Suprapubic skin (tissue), 4 donors: ENCODE results near the gene EMID1. TPM values are rescaled to one million over a fixed set of nuclear protein-coding genes. Genes with fewer than 3 reads are reported as not detected.

Experiments
- DNase-seq, 2 donors: peaks; one replicate each; pipeline ENCODE4 v3.0.0-alpha.2; 2019; ENCODE audit warnings: low spot score in 2 of 2
- H3K27ac ChIP-seq: fragments of 200-600 bp; sonication (generic); one replicate; pipeline ENCODE4 v1.5.1; 2019
- H3K27me3 ChIP-seq: fragments of 200-600 bp; sonication (generic); one replicate; pipeline ENCODE4 v1.5.1; 2019
- H3K36me3 ChIP-seq: fragments of 200-600 bp; sonication (generic); one replicate; pipeline ENCODE4 v1.5.1; 2019
- H3K4me1 ChIP-seq: fragments of 200-600 bp; sonication (generic); one replicate; pipeline ENCODE4 v1.5.1; 2019
- H3K4me3 ChIP-seq: fragments of 200-600 bp; sonication (generic); one replicate; pipeline ENCODE4 v1.5.1; 2019; ENCODE audit warnings: mild to moderate bottlenecking
- H3K9me3 ChIP-seq: fragments of 200-600 bp; sonication (generic); one replicate; pipeline ENCODE4 v1.5.1; 2019
- EP300 ChIP-seq: sonication (generic); formaldehyde crosslinking; IDR thresholded peaks from one replicate; pipeline ENCODE4 v1.6.1; 2017; ENCODE audit warnings: antibody characterized with exemption
- POLR2A ChIP-seq, 2 donors: fragments of 450-650 bp; IDR thresholded peaks; one replicate each; pipeline ENCODE4 v1.6.1; 2017; ENCODE audit warnings: antibody characterized with exemption in 2 of 2, mild to moderate bottlenecking in 2 of 2, moderate library complexity in 2 of 2
- POLR2AphosphoS5 ChIP-seq, 3 donors: sonication (generic); formaldehyde crosslinking; IDR thresholded peaks; one replicate each; pipeline ENCODE4 v1.6.1; 2017; ENCODE audit warnings: antibody characterized with exemption in 3 of 3
- WGBS: methylation state at CpG from one replicate; pipeline ENCODE4 v1.1.5; 2018; 5-methylcytosine and 5-hydroxymethylcytosine counted together
- total RNA-seq, 4 donors: library from RNA; depleted of rRNA; stranded (reverse); fragments of >200 nt; gene quantifications; one replicate each; pipeline ENCODE4 v1.1.0, GENCODE V29; 2016
- TF ChIP-seq, protein P1 (sequence below), 2 donors: fragments of 200-600 bp in 1 of 2; fragments of 450-650 bp in 1 of 2; sonication (generic) in 1 of 2; IDR thresholded peaks; one replicate each; pipeline ENCODE4 v1.5.1; 2016 to 2019; ENCODE audit warnings: antibody characterized with exemption in 2 of 2, mild to moderate bottlenecking in 1 of 2, moderate library complexity in 1 of 2

The EMID1 gene
- total RNA-seq, 4 donors from 2014 or later = 1.6 to 7.4 (median 2.9) TPM

DNA sequence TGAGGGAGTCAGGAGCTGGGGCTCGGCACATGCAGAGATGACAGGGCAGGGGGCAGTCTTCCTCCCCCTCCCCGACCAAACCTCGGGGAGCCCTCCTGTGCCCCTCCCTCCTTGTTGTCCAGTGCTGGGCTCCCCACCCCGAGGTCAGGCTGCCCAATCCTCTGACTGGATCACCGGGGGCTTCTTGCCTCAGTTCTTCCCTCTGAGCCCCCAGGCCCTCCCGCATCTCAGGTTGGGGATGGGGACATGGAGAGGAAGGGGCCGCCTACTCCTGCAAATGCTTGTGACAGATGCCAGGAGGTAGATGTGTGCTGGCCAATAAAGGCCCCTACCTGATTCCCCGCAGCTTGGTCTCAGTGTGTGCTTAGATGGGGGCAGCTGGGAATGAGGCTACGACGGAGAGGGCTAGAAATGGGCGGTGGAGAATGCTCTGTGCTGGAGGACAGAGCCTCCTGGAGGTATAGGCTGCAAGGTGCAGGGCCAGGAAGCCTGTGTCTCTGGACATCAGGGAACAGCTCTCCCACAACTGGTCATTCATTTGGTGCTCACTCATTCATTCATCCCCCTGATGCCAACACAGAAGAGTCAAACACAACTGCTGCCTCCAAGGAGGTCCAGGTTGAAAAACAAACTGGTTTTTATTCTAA is 53.7 kb downstream of the EMID1 start:
- no peak for DNase-seq
- Histone ChIP-seq H3K9me3 (no peaks in the 10 kb centered on the region), H3K36me3 (peaks cover 31% of the 10 kb centered on the region), H3K27ac (no peak overlapping the region), H3K4me1 (no peaks in the 10 kb centered on the region), H3K27me3 (no peaks in the 10 kb centered on the region), H3K4me3 (no peak overlapping the region)
- WGBS = 84% methylated on average over 11 of the region's 11 CpGs
- TF ChIP-seq POLR2A (IDR thresholded peaks at IDR 0.05) (no peak), POLR2AphosphoS5 (IDR thresholded peaks at IDR 0.05) (no peak), EP300 (no peak)
- TF ChIP-seq, protein P1, sequence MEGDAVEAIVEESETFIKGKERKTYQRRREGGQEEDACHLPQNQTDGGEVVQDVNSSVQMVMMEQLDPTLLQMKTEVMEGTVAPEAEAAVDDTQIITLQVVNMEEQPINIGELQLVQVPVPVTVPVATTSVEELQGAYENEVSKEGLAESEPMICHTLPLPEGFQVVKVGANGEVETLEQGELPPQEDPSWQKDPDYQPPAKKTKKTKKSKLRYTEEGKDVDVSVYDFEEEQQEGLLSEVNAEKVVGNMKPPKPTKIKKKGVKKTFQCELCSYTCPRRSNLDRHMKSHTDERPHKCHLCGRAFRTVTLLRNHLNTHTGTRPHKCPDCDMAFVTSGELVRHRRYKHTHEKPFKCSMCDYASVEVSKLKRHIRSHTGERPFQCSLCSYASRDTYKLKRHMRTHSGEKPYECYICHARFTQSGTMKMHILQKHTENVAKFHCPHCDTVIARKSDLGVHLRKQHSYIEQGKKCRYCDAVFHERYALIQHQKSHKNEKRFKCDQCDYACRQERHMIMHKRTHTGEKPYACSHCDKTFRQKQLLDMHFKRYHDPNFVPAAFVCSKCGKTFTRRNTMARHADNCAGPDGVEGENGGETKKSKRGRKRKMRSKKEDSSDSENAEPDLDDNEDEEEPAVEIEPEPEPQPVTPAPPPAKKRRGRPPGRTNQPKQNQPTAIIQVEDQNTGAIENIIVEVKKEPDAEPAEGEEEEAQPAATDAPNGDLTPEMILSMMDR (IDR thresholded peaks at IDR 0.05) = no peak

DNA sequence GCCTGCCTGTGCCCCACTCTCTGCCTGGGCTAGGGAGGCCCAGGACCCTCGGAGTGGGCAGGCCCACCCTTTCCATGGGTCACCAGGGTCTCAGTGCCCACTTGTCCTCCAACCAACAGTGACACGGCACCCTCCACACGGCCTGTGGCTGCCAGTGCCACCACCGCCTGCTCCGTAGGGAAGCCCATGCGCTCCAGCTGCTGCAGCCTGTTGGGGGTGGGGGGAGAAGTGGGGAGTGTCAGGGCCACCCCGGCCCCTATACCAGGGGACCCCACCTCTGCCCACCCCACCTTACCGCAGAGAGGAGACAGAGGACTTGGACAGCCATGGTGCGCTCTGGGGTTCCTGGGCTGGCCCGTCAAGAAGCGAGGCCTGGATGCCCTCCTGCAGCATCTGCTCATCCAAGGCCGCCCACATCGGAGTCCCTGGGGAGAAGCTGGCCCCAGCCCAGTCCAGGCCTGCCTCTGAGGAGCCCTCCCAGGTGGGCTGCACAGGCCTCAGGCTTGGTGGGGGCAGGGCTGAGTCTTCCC is 54.4 kb downstream of the EMID1 start:
- TF ChIP-seq, protein P1 (IDR thresholded peaks at IDR 0.05) = no peak
- no peak for TF ChIP-seq POLR2AphosphoS5 (IDR thresholded peaks at IDR 0.05)
- no peak for TF ChIP-seq EP300
- TF ChIP-seq POLR2A (IDR thresholded peaks at IDR 0.05) = no peak
- Histone ChIP-seq H3K27ac (no peak overlapping the region), H3K27me3 (no peaks in the 10 kb centered on the region), H3K4me1 (no peaks in the 10 kb centered on the region), H3K9me3 (no peaks in the 10 kb centered on the region), H3K4me3 (no peak overlapping the region), H3K36me3 (peaks cover 38% of the 10 kb centered on the region)
- WGBS = 94% methylated on average over 10 of the region's 13 CpGs
- no peak for DNase-seq

DNA sequence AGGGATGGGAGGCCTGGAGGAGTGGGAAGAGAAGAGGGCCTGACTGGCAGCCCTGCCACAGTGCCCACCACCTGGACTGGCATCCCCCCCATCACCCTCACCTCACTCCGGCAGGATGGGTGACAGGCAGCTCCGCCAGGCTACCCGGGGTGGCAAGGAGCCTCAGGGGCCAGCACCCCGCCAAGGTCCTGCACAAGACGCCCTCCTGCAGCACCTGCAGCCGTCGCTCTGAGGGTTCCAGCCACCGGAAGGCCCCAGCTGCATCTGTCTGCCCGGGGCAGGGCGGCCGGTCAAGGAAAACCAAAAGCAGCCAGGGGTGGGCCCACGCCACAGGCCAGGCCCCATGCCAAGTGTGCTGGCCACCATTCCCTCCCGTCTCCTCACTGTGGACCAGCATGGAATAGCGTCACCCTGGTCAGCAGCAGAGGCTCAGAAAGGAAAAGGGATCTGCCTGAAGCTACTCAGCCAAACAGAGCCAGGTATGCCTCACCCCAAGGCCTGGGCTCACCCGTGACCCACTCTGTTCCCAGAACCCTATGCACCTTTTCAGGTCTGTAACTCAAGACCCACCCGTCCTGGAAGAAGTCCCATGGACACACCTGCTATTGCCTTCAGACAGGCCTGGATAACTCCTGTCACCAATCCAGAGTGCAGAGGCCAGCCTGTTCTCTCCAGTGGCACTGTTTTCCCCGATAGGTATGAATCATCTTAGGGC is 55.1 kb downstream of the EMID1 start:
- WGBS = 84% methylated on average over 5 of the region's 17 CpGs

DNA sequence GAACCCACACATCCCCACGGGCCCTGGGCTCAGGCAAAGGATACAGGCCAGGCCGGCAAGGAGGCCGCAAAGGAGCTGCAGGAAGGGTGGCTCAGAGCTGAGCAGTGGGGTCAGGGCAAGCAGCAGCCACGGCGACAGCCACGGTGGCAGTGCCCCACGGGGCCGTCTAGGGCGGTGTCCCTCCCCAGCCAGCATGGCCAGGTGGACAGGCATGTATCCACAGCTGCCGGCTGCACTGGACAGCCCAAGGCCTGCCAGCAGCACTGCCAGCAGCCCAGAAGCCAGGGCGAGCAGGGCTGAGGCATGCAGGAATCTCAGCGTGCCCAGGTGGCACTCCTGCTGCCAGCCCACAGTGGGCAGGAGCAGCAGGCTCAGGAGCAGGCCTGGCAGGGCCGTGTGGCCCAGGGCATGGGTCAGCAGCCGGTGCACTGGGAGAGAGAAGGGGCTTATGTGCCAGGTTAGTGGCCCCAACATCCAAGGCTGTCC is 58.1 kb downstream of the EMID1 start:
- Histone ChIP-seq H3K27ac (no peak overlapping the region), H3K27me3 (no peaks in the 10 kb centered on the region), H3K4me1 (peaks cover 18% of the 10 kb centered on the region), H3K4me3 (no peak overlapping the region), H3K9me3 (no peaks in the 10 kb centered on the region), H3K36me3 (peaks cover 41% of the 10 kb centered on the region)
- no peak for DNase-seq
- WGBS = no CpG with 5 or more reads among the region's 14 CpGs
- TF ChIP-seq POLR2AphosphoS5 (IDR thresholded peaks at IDR 0.05) (no peak), POLR2A (IDR thresholded peaks at IDR 0.05) (no peak), EP300 (no peak)
- TF ChIP-seq, protein P1 (IDR thresholded peaks at IDR 0.05) = no peak

More for the DNA sequence above, 55.1 kb downstream of the EMID1 start:
- no peak for DNase-seq
- Histone ChIP-seq H3K9me3 (no peaks in the 10 kb centered on the region), H3K4me1 (peaks cover 2% of the 10 kb centered on the region), H3K27ac (no peak overlapping the region), H3K36me3 (peaks cover 41% of the 10 kb centered on the region), H3K27me3 (no peaks in the 10 kb centered on the region), H3K4me3 (no peak overlapping the region)
- TF ChIP-seq EP300 = no peak
- no peak for TF ChIP-seq POLR2AphosphoS5 (IDR thresholded peaks at IDR 0.05)
- TF ChIP-seq, protein P1 (IDR thresholded peaks at IDR 0.05) = no peak
- no peak for TF ChIP-seq POLR2A (IDR thresholded peaks at IDR 0.05)

DNA sequence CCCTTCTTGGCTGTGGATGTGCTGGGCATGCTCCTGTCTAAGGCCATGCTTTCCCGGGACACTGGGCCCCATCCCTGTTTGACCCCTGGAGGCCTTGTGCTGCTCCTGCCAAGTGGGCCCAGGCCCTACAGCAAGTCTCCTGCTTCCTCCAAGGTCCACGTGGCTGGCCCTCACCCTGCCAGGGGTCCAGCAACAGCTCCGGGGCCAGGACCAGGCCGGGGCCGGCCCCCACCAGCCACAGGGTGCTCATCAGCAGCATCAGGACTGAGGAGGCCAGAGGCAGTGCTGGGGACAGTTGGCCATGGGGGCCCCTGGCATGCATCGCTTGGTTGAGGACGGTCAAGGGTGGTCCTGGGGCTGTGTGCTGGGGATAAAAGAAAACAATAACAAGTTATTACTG is 59.6 kb downstream of the EMID1 start:
- peaks cover 32% of the 10 kb centered on the region for H3K4me1 ChIP-seq
- DNase-seq = no peak
- no peak overlapping the region for H3K4me3 ChIP-seq
- WGBS = 93% methylated on average over 3 of the region's 7 CpGs
- no peak overlapping the region for H3K27ac ChIP-seq
- no peak for TF ChIP-seq POLR2A (IDR thresholded peaks at IDR 0.05)
- TF ChIP-seq, protein P1 (IDR thresholded peaks at IDR 0.05) = no peak
- no peak for TF ChIP-seq EP300
- TF ChIP-seq POLR2AphosphoS5 (IDR thresholded peaks at IDR 0.05) = no peak
- H3K27me3 ChIP-seq = no peaks in the 10 kb centered on the region
- peaks cover 27% of the 10 kb centered on the region for H3K36me3 ChIP-seq
- no peaks in the 10 kb centered on the region for H3K9me3 ChIP-seq
